H9 (cell line): ENCODE data around the gene DGKD. TPM values are rescaled to one million over a fixed set of nuclear protein-coding genes. Genes with fewer than 3 reads are reported as not detected.

Experiments
- DNase-seq: peaks from one replicate; pipeline ENCODE4 v3.0.0-alpha.2; 2017
- H2AFZ ChIP-seq: one replicate; pipeline ENCODE4 v1.6.1; 2013; ENCODE audit warnings: mild to moderate bottlenecking, low read length, control low read depth, moderate library complexity
- H2AK5ac ChIP-seq: 2 replicates; pipeline ENCODE4 v1.6.1; 2013; ENCODE audit warnings: low read length, control low read depth, mixed read lengths; ENCODE audit not compliant: insufficient read length
- H2BK120ac ChIP-seq: one replicate; pipeline ENCODE4 v1.6.1; 2013; ENCODE audit warnings: low read depth, mild to moderate bottlenecking, low read length, control low read depth, inconsistent platforms; ENCODE audit not compliant: poor library complexity, severe bottlenecking
- H2BK12ac ChIP-seq: 2 replicates; pipeline ENCODE4 v1.6.1; 2013; ENCODE audit warnings: low read length, control low read depth, mixed read lengths, low read depth; ENCODE audit not compliant: insufficient read length
- H2BK15ac ChIP-seq: 2 replicates; pipeline ENCODE4 v1.6.1; 2013; ENCODE audit warnings: low read depth, low read length, control low read depth
- H2BK20ac ChIP-seq: one replicate; pipeline ENCODE4 v1.6.1; 2013; ENCODE audit warnings: low read depth, mild to moderate bottlenecking, low read length, control low read depth, inconsistent platforms; ENCODE audit not compliant: poor library complexity, severe bottlenecking
- H2BK5ac ChIP-seq: 2 replicates; pipeline ENCODE4 v1.6.1; 2013; ENCODE audit warnings: low read length, control low read depth, mixed read lengths; ENCODE audit not compliant: insufficient read length
- H3K14ac ChIP-seq: 2 replicates; pipeline ENCODE4 v1.6.1; 2013; ENCODE audit warnings: low read length, control low read depth; ENCODE audit not compliant: insufficient read depth
- H3K18ac ChIP-seq: 2 replicates; pipeline ENCODE4 v1.6.1; 2013; ENCODE audit warnings: low read depth, mild to moderate bottlenecking, mixed read lengths, low read length, control low read depth; ENCODE audit not compliant: insufficient read length
- H3K23ac ChIP-seq: 2 replicates; pipeline ENCODE4 v1.6.1; 2013; ENCODE audit warnings: low read length, control low read depth, mixed read lengths, low read depth; ENCODE audit not compliant: insufficient read length
- H3K23me2 ChIP-seq: 2 replicates; pipeline ENCODE4 v1.6.1; 2013; ENCODE audit warnings: low read depth, mild to moderate bottlenecking, mixed read lengths, low read length, control low read depth; ENCODE audit not compliant: insufficient read length, poor library complexity, severe bottlenecking
- H3K27ac ChIP-seq: 2 replicates; pipeline ENCODE4 v1.5.1; 2013; ENCODE audit warnings: low read length, control low read depth, mixed read lengths, low read depth; ENCODE audit not compliant: insufficient read length
- H3K27me3 ChIP-seq: 2 replicates; pipeline ENCODE4 v1.6.1; 2013; ENCODE audit warnings: low read length, control low read depth, inconsistent platforms; ENCODE audit not compliant: insufficient read depth
- H3K4ac ChIP-seq: 2 replicates; pipeline ENCODE4 v1.6.1; 2013; ENCODE audit warnings: low read depth, mild to moderate bottlenecking, control low read depth, inconsistent platforms, low read length, moderate library complexity
- H3K4me1 ChIP-seq: 2 replicates; pipeline ENCODE4 v1.6.1; 2013; ENCODE audit warnings: low read length, control low read depth, inconsistent platforms; ENCODE audit not compliant: insufficient read depth
- H3K4me2 ChIP-seq: 2 replicates; pipeline ENCODE4 v1.6.1; 2013; ENCODE audit warnings: low read length, control low read depth, mixed read lengths; ENCODE audit not compliant: insufficient read length, insufficient read depth
- H3K56ac ChIP-seq: 2 replicates; pipeline ENCODE4 v1.6.1; 2013; ENCODE audit warnings: low read depth, mild to moderate bottlenecking, mixed read lengths, low read length, control low read depth; ENCODE audit not compliant: insufficient read length
- H3K79me1 ChIP-seq: 2 replicates; pipeline ENCODE4 v1.6.1; 2013; ENCODE audit warnings: low read depth, mild to moderate bottlenecking, moderate library complexity, low read length, control low read depth, inconsistent platforms; ENCODE audit not compliant: insufficient read depth, poor library complexity, severe bottlenecking
- H3K79me2 ChIP-seq: 2 replicates; pipeline ENCODE4 v1.6.1; 2013; ENCODE audit warnings: low read length, control low read depth, inconsistent platforms; ENCODE audit not compliant: insufficient read depth
- H3K9ac ChIP-seq: 2 replicates; pipeline ENCODE4 v1.6.1; 2013; ENCODE audit warnings: low read length, control low read depth, mixed read lengths; ENCODE audit not compliant: insufficient read length; ENCODE audit errors: extremely low read depth
- H3K9me3 ChIP-seq: one replicate; pipeline ENCODE4 v1.6.1; 2013; ENCODE audit warnings: low read depth, low read length, inconsistent platforms; ENCODE audit not compliant: control insufficient read depth
- H3T11ph ChIP-seq: one replicate; pipeline ENCODE4 v1.6.1; 2013; ENCODE audit warnings: mild to moderate bottlenecking, low read length, control low read depth, inconsistent platforms
- H4K20me1 ChIP-seq: one replicate; pipeline ENCODE4 v1.6.1; 2013; ENCODE audit not compliant: control insufficient read depth, insufficient read length, insufficient read depth
- H4K5ac ChIP-seq: 2 replicates; pipeline ENCODE4 v1.6.1; 2013; ENCODE audit warnings: low read depth, mild to moderate bottlenecking, mixed read lengths, low read length, control low read depth; ENCODE audit not compliant: insufficient read length
- H4K8ac ChIP-seq: replicated peaks from 2 replicates; pipeline ENCODE4 v1.6.1; 2013; ENCODE audit warnings: low read length, control low read depth, mixed read lengths, low read depth; ENCODE audit not compliant: insufficient read length
- H4K91ac ChIP-seq: 2 replicates; pipeline ENCODE4 v1.6.1; 2013; ENCODE audit warnings: low read depth, mild to moderate bottlenecking, moderate library complexity, mixed read lengths, low read length, control low read depth; ENCODE audit not compliant: insufficient read length
- H3K27ac Mint-ChIP-seq, 3 experiments: 2 replicates in 2 of 3; 3 replicates in 1 of 3; pipeline ENCODE4 v1.8.0; 2020 to 2021; ENCODE audit warnings: mixed read lengths in 3 of 3, mild to moderate bottlenecking in 1 of 3, moderate library complexity in 1 of 3
- H3K27me3 Mint-ChIP-seq: 2 replicates; pipeline ENCODE4 v1.8.0; 2021; ENCODE audit warnings: low read depth, mild to moderate bottlenecking, moderate library complexity, mixed read lengths
- H3K36me3 Mint-ChIP-seq, 3 experiments: 2 replicates in 2 of 3; 3 replicates in 1 of 3; pipeline ENCODE4 v1.8.0; 2020 to 2021; ENCODE audit warnings: low read depth in 3 of 3, mixed read lengths in 3 of 3; ENCODE audit not compliant: insufficient read depth in 1 of 3
- H3K4me1 Mint-ChIP-seq, 2 experiments: 2 replicates each; pipeline ENCODE4 v1.8.0; 2020; ENCODE audit warnings: mixed read lengths in 2 of 2
- H3K4me3 Mint-ChIP-seq, 2 experiments: 2 replicates in 1 of 2; 3 replicates in 1 of 2; pipeline ENCODE4 v1.8.0; 2020 to 2021; ENCODE audit warnings: mild to moderate bottlenecking in 2 of 2, mixed read lengths in 2 of 2, moderate library complexity in 1 of 2
- H3K9me3 Mint-ChIP-seq, 2 experiments: 2 replicates in 1 of 2; 3 replicates in 1 of 2; pipeline ENCODE4 v1.8.0; 2020; ENCODE audit warnings: mild to moderate bottlenecking in 2 of 2, mixed read lengths in 2 of 2, moderate library complexity in 1 of 2
- CTCF ChIP-seq: fragments of 200-600 bp; sonication (generic); conservative IDR thresholded peaks from 3 replicates; pipeline ENCODE4 v1.8.0; 2021; ENCODE audit warnings: antibody characterized with exemption, mild to moderate bottlenecking
- WGBS: extraction: QIAGEN DNeasy Blood & Tissue Kit; methylation state at CpG from one replicate; pipeline ENCODE4 v1.1.7; 2013; ENCODE audit warnings: missing lambda C conversion rate, low lambda C conversion rate, mixed read lengths; ENCODE audit not compliant: insufficient read length; ENCODE audit errors: extremely low coverage; 5-methylcytosine and 5-hydroxymethylcytosine counted together
- total RNA-seq: library from RNA; stranded (reverse); gene quantifications from 2 replicates; pipeline ENCODE4 v1.2.1, GENCODE V29; 2021

Gene DGKD
- total RNA-seq, 1 experiment from 2014 or later, result 20.7 TPM

GRCh38 chr2:233439191-233439590 lies 84.9 kb downstream of the DGKD start:
- Histone ChIP-seq H3K4me2 (no peak overlapping the region), H2AFZ (no peak overlapping the region), H3K9ac (no peak overlapping the region), H4K8ac (no peak overlapping the region), H2BK20ac (no peak overlapping the region), H3K9me3 (no peaks in the 10 kb centered on the region), H3K18ac (no peak overlapping the region), H3K79me1 (no peaks in the 10 kb centered on the region), H3K56ac (no peak overlapping the region), H3K14ac (no peak overlapping the region), H3T11ph (no peak overlapping the region), H3K79me2 (no peaks in the 10 kb centered on the region), H3K27me3 (no peaks in the 10 kb centered on the region), H4K91ac (no peak overlapping the region), H2BK5ac (no peak overlapping the region), H4K20me1 (no peaks in the 10 kb centered on the region), H4K5ac (no peak overlapping the region), H2AK5ac (no peak overlapping the region), H2BK12ac (no peak overlapping the region), H3K23me2 (no peaks in the 10 kb centered on the region), H2BK15ac (no peak overlapping the region), H3K27ac (no peak overlapping the region), H3K23ac (no peak overlapping the region), H3K4me1 (no peaks in the 10 kb centered on the region), H2BK120ac (no peak overlapping the region), H3K4ac (no peak overlapping the region)
- Mint-ChIP-seq H3K4me3 (no peak overlapping the region), H3K9me3 (no peaks in the 10 kb centered on the region), H3K27me3 (no peaks in the 10 kb centered on the region; the same call in none of the 2 replicates), H3K27ac (peak overlapping the region in 2 of 3 experiments; percentile 46 to 59; a peak in 3 of 7 replicates), H3K36me3 (peaks cover 0 to 7% (median 4%) of the 10 kb centered on the region in 3 experiments; a peak in 3 of 7 replicates), H3K4me1 (no peaks in the 10 kb centered on the region)
- no peak for DNase-seq
- no peak for TF ChIP-seq CTCF
- no CpG with 5 or more reads among the region's 9 CpGs for WGBS
